Fibroblast of lung (primary cell): ENCODE measurements around the gene TMEM187.

Experiments
- CTCF ChIP-seq, 2 donors: IDR thresholded peaks in 1 of 2; conservative IDR thresholded peaks in 1 of 2; 1 replicate in 1 of 2; 2 replicates in 1 of 2; pipeline ENCODE4 v1.5.1; 2011 to 2012; ENCODE audit warnings: low read length in 2 of 2, control low read depth in 1 of 2, inconsistent platforms in 1 of 2, low read depth in 1 of 2, mild to moderate bottlenecking in 1 of 2
- EZH2 ChIP-seq: IDR thresholded peaks from 2 replicates; pipeline ENCODE4 v1.5.1; 2012; ENCODE audit warnings: low read length, control low read depth, mild to moderate bottlenecking; ENCODE audit errors: missing control alignments

- TF ChIP-seq CTCF (conservative IDR thresholded peaks at IDR 0.05 in 1 of 2, IDR thresholded peaks at IDR 0.05 in 1 of 2; ENCODE audit: low read depth in 1 of 2, low read length in 2 of 2) = no peak
- TF ChIP-seq EZH2 = no peak
Observed at GRCh38 chrX:153958605-153959004, 13.9 kb upstream of the TMEM187 start.
